Urinary bladder (tissue), 4 donors: ENCODE results near the gene ALG9. TPM values are rescaled to one million over a fixed set of nuclear protein-coding genes. Genes with fewer than 3 reads are reported as not detected.
"Not testable (repeated sequence)": the region's sequence is repeated elsewhere in the genome, so short reads cannot be mapped to it uniquely, and the experiment has no call there.

Experiments
- DNase-seq: peaks from one replicate; pipeline ENCODE4 v3.0.0-alpha.2; 2015; ENCODE audit errors: extremely low spot score
- H3K27ac ChIP-seq: one replicate; pipeline ENCODE4 v1.5.1; 2013; ENCODE audit warnings: low read depth, mild to moderate bottlenecking, moderate library complexity
- H3K36me3 ChIP-seq: one replicate; pipeline ENCODE4 v1.6.1; 2013; ENCODE audit warnings: mild to moderate bottlenecking, moderate library complexity; ENCODE audit not compliant: insufficient read depth
- H3K4me1 ChIP-seq: one replicate; pipeline ENCODE4 v1.6.1; 2013; ENCODE audit warnings: mild to moderate bottlenecking, moderate library complexity; ENCODE audit not compliant: insufficient read depth
- H3K4me3 ChIP-seq: one replicate; pipeline ENCODE4 v1.5.1; 2013; ENCODE audit warnings: low read depth, low read length
- WGBS: extraction: QIAGEN DNeasy Blood & Tissue Kit; methylation state at CpG from one replicate; pipeline ENCODE4 v1.1.7; 2013; 5-methylcytosine and 5-hydroxymethylcytosine counted together
- polyA plus RNA-seq: library from polyadenylated mRNA; stranded (reverse); fragments of 200-250 nt; gene quantifications from one replicate; pipeline ENCODE4 v1.2.3, GENCODE V29; 2013
- total RNA-seq: library from RNA; depleted of rRNA; stranded (reverse); fragments of >200 nt; gene quantifications from one replicate; pipeline ENCODE4 v1.2.3, GENCODE V29; 2014
- donor health status: healthy with polysubstance abuse.
- donor health status: healthy.

Gene ALG9
- total and polyA plus RNA-seq, 2 donors = 21.3 to 57.7 TPM

DNA sequence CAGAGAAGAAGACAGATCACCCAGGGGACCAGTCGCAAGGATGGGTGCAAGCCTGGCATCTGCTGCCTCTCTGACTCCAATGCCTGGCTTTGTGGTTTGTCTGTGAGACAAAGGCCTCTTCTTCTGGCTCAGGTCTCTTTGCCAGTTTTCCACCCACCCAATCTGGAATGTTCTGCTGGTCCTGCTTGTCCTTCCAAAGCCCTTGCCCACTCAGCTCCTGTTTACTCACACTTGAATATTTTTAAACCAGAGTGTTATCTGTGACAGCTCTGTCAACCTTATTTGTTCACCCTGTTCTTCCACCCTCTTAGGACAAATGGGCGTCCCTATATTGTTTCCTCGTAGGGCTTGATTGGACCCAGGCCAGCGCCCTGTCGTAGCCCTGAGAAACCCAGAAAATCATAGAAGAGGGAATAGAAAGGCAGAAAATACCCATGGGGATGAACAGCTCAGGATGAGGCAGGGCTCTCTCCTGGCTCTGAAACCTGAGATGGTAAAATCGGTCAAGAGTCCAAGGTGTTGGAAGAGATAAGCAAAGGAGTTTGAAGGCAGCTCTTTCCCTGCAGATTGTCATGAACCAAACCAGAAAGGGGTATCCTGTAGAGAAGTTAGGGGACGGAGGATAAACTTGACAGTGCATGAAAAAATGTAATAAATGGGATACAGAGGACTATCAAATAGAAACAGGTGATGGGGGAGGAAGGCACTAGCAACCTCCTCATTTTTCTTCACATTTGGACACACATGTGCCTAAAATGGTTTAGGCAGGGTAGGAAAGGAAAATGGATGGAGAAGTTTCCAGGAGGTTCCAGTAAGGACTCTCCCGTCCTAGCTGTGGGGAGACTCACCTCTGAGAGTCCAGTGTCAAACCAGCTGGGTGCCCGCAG is 39.5 kb upstream of the ALG9 start:
- no peaks in the 10 kb centered on the region for H3K36me3 ChIP-seq
- H3K4me1 ChIP-seq = no peaks in the 10 kb centered on the region
- peak overlapping the region; percentile 86 for H3K27ac ChIP-seq
- WGBS = 41% methylated on average over 9 of the region's 9 CpGs
- DNase-seq = no peak
- peak overlapping the region; percentile 9 for H3K4me3 ChIP-seq

DNA sequence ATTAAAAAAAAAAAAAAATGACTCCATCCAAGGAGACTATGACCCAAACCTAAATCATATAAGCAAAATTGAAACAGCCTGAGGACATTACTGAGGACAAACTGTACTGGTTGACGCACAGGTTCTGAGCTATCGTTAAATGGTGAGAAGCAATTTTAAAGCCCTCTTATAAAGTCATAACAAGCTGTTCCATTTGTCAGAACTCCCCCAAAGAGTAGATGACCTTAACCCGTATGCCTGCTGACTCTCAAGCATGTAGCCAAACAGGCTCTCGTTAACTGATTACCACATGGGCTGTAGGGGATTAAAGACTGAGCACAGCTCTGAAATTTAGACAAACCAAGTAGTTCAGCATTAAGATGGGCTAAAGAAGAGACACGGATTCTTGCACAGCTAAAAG is 38.0 kb upstream of the ALG9 start:
- H3K27ac ChIP-seq = no peak overlapping the region
- no peak overlapping the region for H3K4me3 ChIP-seq
- DNase-seq = no peak
- 53% methylated on average over 5 of the region's 5 CpGs for WGBS
- no peaks in the 10 kb centered on the region for H3K4me1 ChIP-seq
- H3K36me3 ChIP-seq = no peaks in the 10 kb centered on the region

DNA sequence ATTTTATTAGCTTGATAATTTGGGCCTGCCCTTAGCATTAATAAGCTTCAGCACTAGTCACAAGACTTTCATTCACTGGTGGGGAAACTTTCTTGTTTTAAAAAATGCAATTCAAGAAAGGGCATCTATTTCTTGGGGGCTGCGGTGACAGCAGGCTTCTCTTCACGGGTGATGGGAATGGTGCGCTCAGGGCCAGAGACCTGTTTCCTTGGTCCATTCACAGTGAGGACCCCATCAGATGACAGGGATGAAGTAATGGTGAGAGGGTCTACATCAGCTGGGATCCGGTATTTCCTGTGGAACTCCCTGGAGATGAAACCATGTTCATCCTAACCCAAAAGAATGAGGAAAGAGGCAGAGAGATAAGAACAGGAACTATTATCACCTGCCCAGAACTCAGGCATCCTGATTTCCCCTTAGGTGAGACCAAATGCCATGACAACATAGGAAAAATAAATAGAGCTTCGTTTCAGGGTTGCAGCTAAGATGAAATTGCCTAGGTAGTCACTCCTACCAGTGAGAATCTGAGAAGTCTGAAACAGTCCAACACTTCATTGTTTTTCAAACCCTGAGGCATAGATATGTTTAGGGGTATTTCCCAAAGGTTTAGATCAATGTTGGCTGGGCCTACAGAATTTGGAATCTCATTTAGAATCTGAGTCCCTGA is 37.4 kb upstream of the ALG9 start:
- H3K4me3 ChIP-seq = no peak overlapping the region
- H3K36me3 ChIP-seq = no peaks in the 10 kb centered on the region
- H3K27ac ChIP-seq = no peak overlapping the region
- DNase-seq = no peak
- no peaks in the 10 kb centered on the region for H3K4me1 ChIP-seq
- WGBS = 74% methylated on average over 5 of the region's 5 CpGs

DNA sequence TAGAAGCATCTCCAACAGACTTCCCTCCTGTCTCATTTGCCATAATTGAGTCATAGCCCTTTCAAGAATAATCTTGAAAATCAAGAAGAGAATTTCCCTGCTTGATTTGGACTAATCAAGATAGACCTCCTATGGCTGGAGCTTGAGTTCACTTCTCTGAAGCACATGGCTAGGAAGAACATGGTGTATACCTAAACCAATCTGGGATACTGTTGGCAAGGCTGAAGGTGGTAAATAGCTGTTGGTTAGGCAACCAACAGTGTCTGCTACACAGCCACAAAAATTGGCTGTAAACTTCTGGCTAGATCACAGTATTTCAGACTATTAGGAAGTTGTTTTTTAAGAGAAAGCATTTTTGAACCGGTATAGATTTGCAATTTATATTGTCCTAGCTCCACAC is 35.3 kb upstream of the ALG9 start:
- H3K4me3 ChIP-seq = no peak overlapping the region
- no peak overlapping the region for H3K27ac ChIP-seq
- no peaks in the 10 kb centered on the region for H3K36me3 ChIP-seq
- DNase-seq = no peak
- no peaks in the 10 kb centered on the region for H3K4me1 ChIP-seq
- 86% methylated on average over 1 of the region's 1 CpG for WGBS

DNA sequence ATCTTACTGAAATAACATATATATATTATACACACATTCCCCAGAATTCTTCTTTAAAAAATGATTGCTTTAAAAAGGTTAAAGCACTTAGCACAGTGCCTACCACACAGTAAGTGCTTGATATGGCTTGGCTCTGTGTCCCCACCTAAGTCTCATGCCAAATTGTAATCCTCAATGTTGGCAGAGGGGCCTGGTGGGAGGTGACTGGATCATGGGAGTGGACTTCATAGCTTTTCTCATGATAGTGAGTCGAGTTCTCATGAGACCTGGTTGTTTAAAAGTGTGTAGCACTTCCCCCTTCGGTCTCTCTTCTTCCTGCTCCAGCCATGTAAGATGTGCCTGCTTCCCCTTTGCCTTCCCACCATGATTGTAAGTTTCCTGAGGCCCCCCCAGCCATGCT is 34.0 kb upstream of the ALG9 start:
- H3K4me1 ChIP-seq = no peaks in the 10 kb centered on the region
- WGBS = 36% methylated on average over 2 of the region's 2 CpGs
- no peak overlapping the region for H3K4me3 ChIP-seq
- no peak overlapping the region for H3K27ac ChIP-seq
- H3K36me3 ChIP-seq = no peaks in the 10 kb centered on the region
- no peak for DNase-seq

DNA sequence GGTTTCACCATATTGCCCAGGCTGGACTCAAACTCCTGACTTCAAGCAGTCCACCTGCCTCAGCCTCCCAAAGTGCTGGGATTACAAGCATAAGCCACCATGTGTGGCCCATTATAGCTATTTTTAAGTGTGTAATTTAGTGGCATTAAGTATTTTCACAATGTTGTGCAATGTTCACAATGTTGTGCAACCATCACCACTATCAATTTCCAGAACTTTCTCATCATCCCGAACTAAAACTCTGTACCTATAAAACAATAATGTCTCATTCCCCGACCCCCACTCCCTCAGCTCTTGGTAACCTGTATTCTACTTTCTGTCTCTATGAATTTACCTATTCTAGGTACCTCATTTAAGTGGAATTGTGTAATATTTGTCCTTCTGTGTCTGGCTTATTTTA is 15.5 kb upstream of the ALG9 start:
- H3K36me3 ChIP-seq = no peaks in the 10 kb centered on the region
- 90% methylated on average over 2 of the region's 2 CpGs for WGBS

DNA sequence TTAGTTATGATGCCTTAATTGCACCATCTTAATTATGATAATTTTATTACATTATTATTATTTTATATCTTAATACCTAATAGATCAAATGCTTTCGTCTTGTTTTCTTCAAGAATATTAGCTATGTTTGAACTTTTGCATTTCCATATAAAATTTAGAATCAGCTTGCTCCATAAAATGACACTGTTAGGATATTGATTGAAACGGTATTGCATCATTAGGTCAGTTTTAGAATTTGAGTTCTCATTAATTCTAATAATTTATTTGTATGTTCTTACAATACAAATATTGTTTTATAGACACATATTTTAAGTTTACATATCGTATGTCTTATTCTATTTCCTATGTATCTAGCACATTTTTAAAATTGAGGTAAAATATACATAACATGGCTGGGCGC is 14.7 kb upstream of the ALG9 start:
- 90% methylated on average over 4 of the region's 4 CpGs for WGBS
- no peak for DNase-seq

More for the DNA sequence above, 15.5 kb upstream of the ALG9 start:
- Histone ChIP-seq H3K4me1 (no peaks in the 10 kb centered on the region), H3K27ac (no peak overlapping the region), H3K4me3 (no peak overlapping the region)
- DNase-seq = no peak

DNA sequence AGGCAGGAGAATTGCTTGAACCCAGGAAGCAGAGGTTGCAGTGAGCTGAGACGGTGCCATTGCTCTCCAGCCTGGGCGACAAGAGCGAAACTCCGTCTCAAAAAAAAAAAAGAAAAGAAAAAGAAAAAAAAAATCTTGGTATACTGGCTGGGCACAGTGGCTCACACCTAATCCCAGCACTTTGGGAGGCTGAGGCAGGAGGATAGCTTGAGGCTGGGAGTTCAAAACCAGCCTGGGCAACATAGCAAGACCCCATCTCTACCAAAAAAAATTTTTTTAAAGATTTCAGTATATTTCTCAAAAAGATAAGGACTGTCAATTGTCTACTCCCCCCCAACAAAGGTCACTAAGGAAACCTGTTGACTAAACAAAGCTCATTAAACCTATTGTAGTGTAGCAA is 13.7 kb upstream of the ALG9 start:
- H3K36me3 ChIP-seq, H3K4me3 ChIP-seq, H3K27ac ChIP-seq, DNase-seq, H3K4me1 ChIP-seq: not testable (repeated sequence)
- 79% methylated on average over 4 of the region's 4 CpGs for WGBS

More for the DNA sequence above, 14.7 kb upstream of the ALG9 start:
- Histone ChIP-seq H3K4me1 (no peaks in the 10 kb centered on the region), H3K4me3 (no peak overlapping the region), H3K27ac (no peak overlapping the region), H3K36me3 (no peaks in the 10 kb centered on the region)

DNA sequence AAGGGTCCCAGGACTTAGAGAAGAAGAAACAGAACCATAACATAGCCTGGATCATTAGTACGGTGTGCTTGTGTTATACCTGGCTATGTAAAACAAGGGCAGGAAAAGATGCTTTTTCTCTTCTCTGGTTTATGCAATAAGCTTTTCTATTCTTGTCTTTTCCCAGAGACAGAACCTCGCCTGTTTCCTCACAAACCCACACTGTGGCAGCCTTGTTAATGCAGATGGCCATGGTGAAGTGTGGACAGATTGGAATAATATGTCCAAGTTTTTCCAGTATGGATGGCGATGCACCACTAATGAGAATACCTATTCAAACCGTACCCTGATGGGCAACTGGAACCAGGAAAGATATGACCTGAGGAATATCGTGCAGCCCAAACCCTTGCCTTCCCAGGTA is 10.8 kb upstream of the ALG9 start:
- H3K27ac ChIP-seq = no peak overlapping the region
- 84% methylated on average over 5 of the region's 5 CpGs for WGBS
- no peak for DNase-seq
- no peaks in the 10 kb centered on the region for H3K36me3 ChIP-seq
- H3K4me3 ChIP-seq = no peak overlapping the region
- H3K4me1 ChIP-seq = no peaks in the 10 kb centered on the region

DNA sequence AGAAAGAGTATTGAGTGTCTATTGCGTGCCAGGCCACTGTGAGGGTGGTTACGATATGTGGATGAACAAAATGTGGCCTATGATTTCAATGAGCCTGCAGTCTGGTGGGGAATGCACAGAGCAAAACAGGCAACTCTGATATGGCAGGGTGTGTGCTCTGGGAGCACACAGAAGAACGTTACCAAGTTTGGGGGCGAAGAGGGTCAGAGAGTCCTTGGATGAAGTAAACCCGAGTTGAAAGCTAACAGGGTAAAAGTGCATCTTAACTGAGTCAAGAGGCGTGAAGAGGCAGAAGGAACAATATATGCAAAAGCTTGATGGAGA is 8.2 kb upstream of the ALG9 start:
- Histone ChIP-seq H3K36me3 (no peaks in the 10 kb centered on the region), H3K4me1 (no peaks in the 10 kb centered on the region), H3K27ac (peak overlapping the region; percentile 89), H3K4me3 (peak overlapping the region; percentile 47)
- 38% methylated on average over 6 of the region's 6 CpGs for WGBS
- DNase-seq = no peak

DNA sequence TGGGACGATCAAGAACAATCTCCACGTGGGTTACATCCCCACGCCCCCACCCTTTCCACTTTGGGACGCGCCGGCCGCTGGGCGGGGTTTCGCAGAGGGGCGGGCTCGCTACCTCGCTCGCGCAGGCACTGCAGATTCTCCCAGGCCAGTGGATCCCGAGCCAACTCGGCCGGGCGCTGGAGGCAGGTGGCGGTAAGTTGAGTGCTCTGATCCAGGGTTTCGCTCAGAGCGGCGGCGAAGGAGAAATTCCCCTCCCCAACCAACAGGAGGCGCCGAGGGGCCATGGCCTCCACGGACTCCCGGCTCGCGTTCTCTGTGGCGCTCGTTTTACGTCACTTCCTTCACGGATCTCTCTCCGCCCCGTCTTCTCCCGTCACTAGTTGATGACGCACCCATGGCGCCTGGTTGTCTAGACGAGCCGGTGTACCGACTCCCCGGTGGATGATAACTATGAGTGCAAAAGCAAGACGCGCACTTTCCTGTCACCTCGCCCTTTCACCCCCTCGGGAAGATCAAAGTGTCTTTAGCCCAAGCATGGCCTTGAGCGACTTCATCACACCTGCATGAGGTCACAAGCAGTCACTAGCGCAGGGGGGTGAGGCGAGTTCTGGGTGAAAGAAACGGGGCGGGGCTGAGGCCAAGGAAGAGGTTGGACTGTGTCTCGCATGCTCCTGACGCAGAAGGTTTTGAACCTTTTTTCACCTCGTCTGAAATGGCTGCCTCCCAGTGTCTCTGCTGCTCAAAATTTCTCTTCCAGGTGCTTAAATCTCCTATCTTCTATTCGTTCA is 7.7 kb upstream of the ALG9 start, which contains the start of the genes CFAP68 and FDXACB1:
Gene CFAP68 (plus strand): TSS at position 693 of the 788 bp plus-strand sequence. CDS start 20 bp downstream, at position 713.
Gene FDXACB1 (minus strand): TSS at position 317 of the 788 bp plus-strand sequence. CDS start 33 bp downstream, at position 284.
- Histone ChIP-seq H3K36me3 (no peaks in the 10 kb centered on the region), H3K4me1 (no peaks in the 10 kb centered on the region), H3K27ac (peak within 1 kb of the TSS; percentile 90), H3K4me3 (peak within 1 kb of the TSS; percentile 47)
- DNase-seq = peak; percentile 97
- under 1% methylated on average over 55 of the region's 55 CpGs for WGBS

DNA sequence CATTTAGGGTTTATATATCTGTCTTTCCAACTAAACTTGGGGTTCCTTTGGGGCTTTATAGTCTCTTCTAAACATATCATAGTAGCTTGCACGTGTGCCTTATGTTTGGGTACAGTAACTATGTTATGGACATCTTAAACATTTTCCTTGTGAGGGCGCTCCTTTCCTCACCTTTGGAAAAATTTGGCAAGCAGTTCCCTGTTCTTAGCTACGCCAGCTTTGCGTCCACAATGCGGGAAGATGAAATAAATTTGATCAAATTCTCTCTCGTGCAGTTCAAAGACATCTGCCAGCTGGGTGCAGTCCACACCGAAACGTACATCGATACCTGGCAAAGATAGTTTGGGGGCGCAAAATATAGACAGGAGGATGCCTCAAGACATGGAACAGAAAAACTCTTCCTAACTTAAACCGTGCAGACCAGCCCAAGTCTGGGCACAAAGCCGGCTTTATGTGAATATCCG is 7.0 kb upstream of the ALG9 start:
- Histone ChIP-seq H3K4me1 (no peaks in the 10 kb centered on the region), H3K36me3 (no peaks in the 10 kb centered on the region), H3K27ac (peak overlapping the region; percentile 90), H3K4me3 (peak overlapping the region; percentile 47)
- DNase-seq = peak; percentile 15
- under 1% methylated on average over 13 of the region's 13 CpGs for whole genome bisulfite sequencing

DNA sequence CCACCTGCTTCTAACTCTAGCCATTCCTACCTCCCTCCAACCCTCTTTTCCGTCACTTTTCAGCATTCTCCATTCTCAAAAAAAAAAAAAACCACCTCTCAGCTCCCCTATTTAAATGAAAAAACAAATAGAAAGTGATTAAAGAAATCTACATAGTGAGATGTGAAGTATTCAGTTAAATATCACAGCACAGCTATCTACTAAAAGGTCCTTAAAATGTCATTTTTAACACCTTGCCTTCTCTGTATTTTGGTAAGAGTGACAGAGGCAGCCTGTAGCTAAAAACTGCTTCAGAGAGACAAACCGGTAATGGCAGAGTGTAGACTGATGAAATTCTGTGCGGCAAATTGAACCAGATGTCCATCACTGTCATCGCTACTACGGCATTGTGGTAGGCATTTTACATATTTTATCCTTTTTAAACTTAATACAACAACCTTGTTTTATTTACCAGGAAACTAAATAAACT is 346 bp upstream of the ALG9 start:
- WGBS = 57% methylated on average over 5 of the region's 5 CpGs
- Histone ChIP-seq H3K27ac (peak overlapping the region; percentile 84), H3K4me3 (peak overlapping the region; percentile 93), H3K4me1 (peaks cover 2% of the 10 kb centered on the region), H3K36me3 (peaks cover 2% of the 10 kb centered on the region)
- DNase-seq = no peak
